Right lobe of liver (tissue), 4 donors: ENCODE data around the gene MRGPRG.

Source experiments
- POLR2A ChIP-seq: fragments of 450-650 bp; IDR thresholded peaks from one replicate; pipeline ENCODE4 v1.6.1; 2017; ENCODE audit warnings: antibody characterized with exemption, mild to moderate bottlenecking
- TF ChIP-seq, protein P1 (sequence below), 4 donors: fragments of 200-600 bp in 3 of 4; fragments of 450-650 bp in 1 of 4; IDR thresholded peaks; one replicate each; pipeline versions ENCODE4 v1.5.1 to v1.8.0; 2016 to 2022; ENCODE audit warnings: antibody characterized with exemption in 4 of 4, mild to moderate bottlenecking in 2 of 4
- donor health status: DM: no; HTN: no; CAD: no.
- donor health status: DM: no; HTN: no; CAD: no.
- donor health status: DM: no; HTN: yes; CAD: no.

DNA sequence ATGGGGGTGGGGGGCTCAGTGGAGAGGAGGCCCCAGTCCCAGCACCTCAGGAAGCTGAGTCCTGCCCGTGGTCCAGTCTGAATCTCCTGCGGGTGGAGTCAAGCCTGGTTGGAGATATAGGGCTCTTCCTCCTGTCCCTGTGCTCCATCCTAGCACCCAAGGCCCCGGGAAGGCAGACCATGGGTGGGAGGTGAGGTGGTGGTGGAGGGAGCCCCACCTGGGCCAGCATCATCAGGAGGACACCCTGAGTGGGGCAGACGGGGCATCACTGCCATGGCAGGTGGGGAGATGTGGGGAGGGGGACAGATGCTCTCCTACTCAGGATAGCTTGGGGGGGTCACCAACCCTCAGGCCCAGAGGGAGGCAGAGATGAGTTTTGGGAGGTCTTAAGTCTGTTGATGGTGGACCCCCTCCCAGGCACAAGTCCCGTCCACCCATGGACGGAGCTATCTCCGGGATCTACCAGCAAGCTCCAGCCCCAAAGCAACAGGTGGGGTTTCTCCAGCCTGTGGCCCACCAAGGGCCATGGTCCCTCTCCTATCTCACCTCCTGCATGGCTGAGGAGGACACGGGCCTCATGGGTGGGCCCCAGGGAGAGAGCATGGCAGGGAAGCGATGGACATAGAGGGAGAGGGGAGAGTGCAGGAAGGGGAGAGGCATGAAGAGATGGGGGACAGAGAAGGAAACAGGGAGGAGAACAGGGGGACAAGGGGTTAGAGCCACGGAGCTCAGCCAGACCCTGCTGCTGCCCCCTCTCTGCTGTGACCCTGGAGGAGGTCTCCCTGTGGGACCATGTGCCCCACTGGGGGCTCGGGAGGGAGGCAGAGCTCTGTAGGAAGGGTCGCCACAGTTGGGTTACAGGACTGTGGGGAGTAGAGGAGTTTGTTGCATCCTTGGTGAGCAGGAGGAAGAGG lies 12.3 kb upstream of the MRGPRG start:
- no peak for TF ChIP-seq POLR2A
- TF ChIP-seq, protein P1, sequence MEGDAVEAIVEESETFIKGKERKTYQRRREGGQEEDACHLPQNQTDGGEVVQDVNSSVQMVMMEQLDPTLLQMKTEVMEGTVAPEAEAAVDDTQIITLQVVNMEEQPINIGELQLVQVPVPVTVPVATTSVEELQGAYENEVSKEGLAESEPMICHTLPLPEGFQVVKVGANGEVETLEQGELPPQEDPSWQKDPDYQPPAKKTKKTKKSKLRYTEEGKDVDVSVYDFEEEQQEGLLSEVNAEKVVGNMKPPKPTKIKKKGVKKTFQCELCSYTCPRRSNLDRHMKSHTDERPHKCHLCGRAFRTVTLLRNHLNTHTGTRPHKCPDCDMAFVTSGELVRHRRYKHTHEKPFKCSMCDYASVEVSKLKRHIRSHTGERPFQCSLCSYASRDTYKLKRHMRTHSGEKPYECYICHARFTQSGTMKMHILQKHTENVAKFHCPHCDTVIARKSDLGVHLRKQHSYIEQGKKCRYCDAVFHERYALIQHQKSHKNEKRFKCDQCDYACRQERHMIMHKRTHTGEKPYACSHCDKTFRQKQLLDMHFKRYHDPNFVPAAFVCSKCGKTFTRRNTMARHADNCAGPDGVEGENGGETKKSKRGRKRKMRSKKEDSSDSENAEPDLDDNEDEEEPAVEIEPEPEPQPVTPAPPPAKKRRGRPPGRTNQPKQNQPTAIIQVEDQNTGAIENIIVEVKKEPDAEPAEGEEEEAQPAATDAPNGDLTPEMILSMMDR (IDR thresholded peaks at IDR 0.05), result no peak
